ENCODE measurements around the gene WT1. TPM values are rescaled to one million over a fixed set of nuclear protein-coding genes. Genes with fewer than 3 reads are reported as not detected.

The WT1 gene
- polyA plus RNA-seq, 1 donor from 2014 or later, result not detected

- Histone ChIP-seq H3F3A (ENCODE audit: insufficient read depth, low read length, poor library complexity, severe bottlenecking) (no peaks in the 10 kb centered on the region), H3K9me2 (ENCODE audit: insufficient read depth, low read length) (no peaks in the 10 kb centered on the region), H3K9me3 (ENCODE audit: low read length) (no peaks in the 10 kb centered on the region), H3K4me2 (ENCODE audit: low read length) (no peak overlapping the region), H3K4me3 (ENCODE audit: low read length) (no peak overlapping the region), H3K27me3 (ENCODE audit: insufficient read depth, low read depth, low read length) (no peaks in the 10 kb centered on the region), H3K79me2 (replicated peaks; ENCODE audit: insufficient read depth, low read length) (no peaks in the 10 kb centered on the region), H4K20me1 (ENCODE audit: insufficient read depth) (no peaks in the 10 kb centered on the region), H3K9ac (ENCODE audit: low read length) (no peak overlapping the region), H2AFZ (ENCODE audit: low read depth, low read length) (no peak overlapping the region), H3K36me3 (ENCODE audit: insufficient read depth, low read length) (no peaks in the 10 kb centered on the region), H3K27ac (ENCODE audit: low read length) (no peak overlapping the region)
- TF ChIP-seq SMC3 (conservative IDR thresholded peaks at IDR 0.05; ENCODE audit: poor library complexity) (no peak), CTCF (IDR thresholded peaks at IDR 0.05; ENCODE audit: poor library complexity, severe bottlenecking) (no peak), EZH2 (IDR thresholded peaks at IDR 0.05; ENCODE audit: borderline replicate concordance, insufficient read depth, low read length, poor library complexity, severe bottlenecking) (no peak), EP300 (conservative IDR thresholded peaks at IDR 0.05; ENCODE audit: poor library complexity, severe bottlenecking) (no peak), RAD21 (conservative IDR thresholded peaks at IDR 0.05) (no peak), MXI1 (conservative IDR thresholded peaks at IDR 0.05; ENCODE audit: poor library complexity, severe bottlenecking) (no peak)
Observed at GRCh38 chr11:32382339-32383049, 52.8 kb downstream of the WT1 start.

- H2AFZ ChIP-seq (ENCODE audit: low read depth, low read length), result no peak overlapping the region
- H3K27me3 ChIP-seq (ENCODE audit: insufficient read depth, low read depth, low read length), result no peaks in the 10 kb centered on the region
- no peaks in the 10 kb centered on the region for H3F3A ChIP-seq (ENCODE audit: insufficient read depth, low read length, poor library complexity, severe bottlenecking)
- H3K4me3 ChIP-seq (ENCODE audit: low read length), result no peak overlapping the region
- H3K9ac ChIP-seq (ENCODE audit: low read length), result no peak overlapping the region
- H3K36me3 ChIP-seq (ENCODE audit: insufficient read depth, low read length), result no peaks in the 10 kb centered on the region
- H3K79me2 ChIP-seq (replicated peaks; ENCODE audit: insufficient read depth, low read length), result no peaks in the 10 kb centered on the region
- no peaks in the 10 kb centered on the region for H3K9me2 ChIP-seq (ENCODE audit: insufficient read depth, low read length)
- H3K4me2 ChIP-seq (ENCODE audit: low read length), result no peak overlapping the region
- no peaks in the 10 kb centered on the region for H4K20me1 ChIP-seq (ENCODE audit: insufficient read depth)
- H3K9me3 ChIP-seq (ENCODE audit: low read length), result no peaks in the 10 kb centered on the region
- TF ChIP-seq SMC3 (conservative IDR thresholded peaks at IDR 0.05; ENCODE audit: poor library complexity) (no peak), EP300 (conservative IDR thresholded peaks at IDR 0.05; ENCODE audit: poor library complexity, severe bottlenecking) (no peak), POLR2AphosphoS5 (IDR thresholded peaks at IDR 0.05) (no peak), TAF1 (IDR thresholded peaks at IDR 0.05; ENCODE audit: low read depth) (no peak), EZH2 (IDR thresholded peaks at IDR 0.05; ENCODE audit: borderline replicate concordance, insufficient read depth, low read length, poor library complexity, severe bottlenecking) (no peak), CTCF (IDR thresholded peaks at IDR 0.05; ENCODE audit: poor library complexity, severe bottlenecking) (no peak), RAD21 (conservative IDR thresholded peaks at IDR 0.05) (no peak), REST (IDR thresholded peaks at IDR 0.05; ENCODE audit: borderline replicate concordance) (no peak), MXI1 (conservative IDR thresholded peaks at IDR 0.05; ENCODE audit: poor library complexity, severe bottlenecking) (no peak)
- no peak overlapping the region for H3K27ac ChIP-seq (ENCODE audit: low read length)
Observed at GRCh38 chr11:32381179-32381578, 54.2 kb downstream of the WT1 start.

Measured in neural cell (in vitro differentiated cells).